PC-3 (cell line): ENCODE results near the gene ANKRD35. TPM values are rescaled to one million over a fixed set of nuclear protein-coding genes. Genes with fewer than 3 reads are reported as not detected.

Experiments
- ATAC-seq: fragments of 200-7000 bp; cut with Tn5 transposase; 2 replicates; pipeline ENCODE4 v1.9.1; 2020; ENCODE audit warnings: mild to moderate bottlenecking, moderate library complexity
- BruUV-seq: library from RNA; stranded (reverse); fragments of 400-500 nt; replicated peaks from 2 replicates; lab custom pipeline; 2021; lab: Mats Ljungman, UMichigan
- CTCF ChIA-PET: fragments of 300-600 bp; sonication (Branson Sonifier 250); formaldehyde crosslinking; loops from one replicate; lab custom pipeline; 2022; ENCODE audit warnings: antibody characterized with exemption; lab: Charles Lee
- POLR2A ChIA-PET: fragments of 300-600 bp; sonication (Branson Sonifier 250); formaldehyde crosslinking; loops from one replicate; lab custom pipeline; 2022; ENCODE audit warnings: antibody characterized with exemption; ENCODE audit not compliant: unreplicated experiment; lab: Charles Lee
- DNase-seq: peaks from one replicate; pipeline ENCODE4 v3.0.0-alpha.2; 2015
- H2AFZ ChIP-seq: fragments of 300-600 bp; sonication (generic); 2 replicates; pipeline ENCODE4 v1.6.0; 2016; ENCODE audit warnings: antibody characterized with exemption, low read length
- H3F3A ChIP-seq: fragments of 300-600 bp; sonication (generic); one replicate; pipeline ENCODE4 v1.6.0; 2017; ENCODE audit warnings: antibody characterized with exemption, low read length, control low read depth, mild to moderate bottlenecking; ENCODE audit not compliant: unreplicated experiment
- H3K27ac ChIP-seq: fragments of 300-600 bp; sonication (generic); 2 replicates; pipeline ENCODE4 v1.5.1; 2016; ENCODE audit warnings: mild to moderate bottlenecking, low read length
- H3K27me3 ChIP-seq: fragments of 300-600 bp; sonication (generic); 2 replicates; pipeline ENCODE4 v1.6.1; 2016; ENCODE audit warnings: low read length, mixed read lengths
- H3K36me3 ChIP-seq: fragments of 300-600 bp; sonication (generic); 2 replicates; pipeline ENCODE4 v1.6.1; 2016; ENCODE audit warnings: low read depth, mixed run types, low read length, mixed read lengths
- H3K4me1 ChIP-seq: fragments of 300-600 bp; sonication (generic); 2 replicates; pipeline ENCODE4 v1.5.1; 2016; ENCODE audit warnings: low read length; ENCODE audit not compliant: insufficient read depth
- H3K4me2 ChIP-seq: fragments of 300-600 bp; sonication (generic); 2 replicates; pipeline ENCODE4 v1.6.0; 2016; ENCODE audit warnings: low read length
- H3K4me3 ChIP-seq: fragments of 300-600 bp; sonication (generic); 2 replicates; pipeline ENCODE4 v1.5.1; 2016; ENCODE audit warnings: mild to moderate bottlenecking, low read length, mixed read lengths
- H3K79me2 ChIP-seq: fragments of 300-600 bp; sonication (generic); 2 replicates; pipeline ENCODE4 v1.6.1; 2017; ENCODE audit warnings: low read length, mixed read lengths
- H3K9ac ChIP-seq: fragments of 300-600 bp; sonication (generic); 2 replicates; pipeline ENCODE4 v1.6.0; 2016; ENCODE audit warnings: mild to moderate bottlenecking, low read length
- H3K9me2 ChIP-seq: fragments of 300-600 bp; sonication (generic); replicated peaks from 2 replicates; pipeline ENCODE4 v1.6.1; 2016; ENCODE audit warnings: mixed run types, low read length, mixed read lengths
- H3K9me3 ChIP-seq: fragments of 300-600 bp; sonication (generic); 2 replicates; pipeline ENCODE4 v1.6.1; 2016; ENCODE audit warnings: low read length, mixed read lengths
- H4K20me1 ChIP-seq: fragments of 300-600 bp; sonication (generic); 2 replicates; pipeline ENCODE4 v1.6.1; 2016; ENCODE audit warnings: low read length, mixed read lengths
- EZH2 ChIP-seq: fragments of 300-600 bp; sonication (generic); IDR thresholded peaks from one replicate; pipeline ENCODE4 v1.6.1; 2017; ENCODE audit warnings: antibody characterized with exemption, mild to moderate bottlenecking, low read length; ENCODE audit not compliant: unreplicated experiment
- EZH2phosphoT487 ChIP-seq: fragments of 300-600 bp; sonication (generic); IDR thresholded peaks from 2 replicates; pipeline ENCODE4 v1.6.1; 2018; ENCODE audit warnings: mild to moderate bottlenecking, antibody characterized with exemption, low read length, borderline replicate concordance
- intact Hi-C: fragments of 100-400 bp; cut with micrococcal nuclease; formaldehyde crosslinking; loops from 2 replicates; pipeline ENCODE4 v1.9.0; 2023
- total RNA-seq: library from RNA; depleted of rRNA; stranded (reverse); fragments of >200 nt; gene quantifications from 2 replicates; pipeline ENCODE4 v1.2.3, GENCODE V29; 2014
- TF ChIP-seq, protein P1 (sequence below): fragments of 300-600 bp; sonication (generic); conservative IDR thresholded peaks from 2 replicates; pipeline ENCODE4 v1.5.1; 2017; ENCODE audit warnings: antibody characterized with exemption, low read depth, mild to moderate bottlenecking, low read length

The ANKRD35 gene
- total RNA-seq, 1 experiment from 2014 or later, result 0.07 TPM

DNA sequence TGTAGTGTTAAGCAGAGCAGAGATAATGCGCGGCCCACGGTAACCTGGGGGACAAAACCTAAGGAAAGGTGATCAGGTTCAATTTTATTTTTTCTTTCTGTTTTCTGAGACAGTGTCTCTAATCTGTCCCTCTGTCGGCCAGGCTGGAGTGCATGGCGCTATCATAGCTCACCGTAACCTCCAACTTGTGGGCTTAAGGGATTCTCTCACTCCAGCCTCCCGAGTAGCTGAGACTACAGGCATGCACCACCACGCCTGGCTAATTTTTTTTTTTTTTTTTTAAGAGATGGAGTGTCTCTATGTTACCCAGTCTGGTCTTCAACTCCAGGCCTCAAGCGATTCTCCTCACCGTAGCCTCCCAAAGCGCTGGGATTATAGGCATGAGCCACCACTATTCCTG, 724 bp upstream of the ANKRD35 start:
- no peaks in the 10 kb centered on the region for H3K9me3 ChIP-seq
- H3K36me3 ChIP-seq, result no peaks in the 10 kb centered on the region
- no TSS peak for BruUV-seq
- POLR2A ChIA-PET, result no interaction called here
- H3K79me2 ChIP-seq, result no peaks in the 10 kb centered on the region
- intact Hi-C loops, result no loop called here
- H3K9ac ChIP-seq, result no peak overlapping the region
- H4K20me1 ChIP-seq, result no peaks in the 10 kb centered on the region
- peak overlapping the region; percentile 96 for H3K4me2 ChIP-seq
- H3K4me3 ChIP-seq, result peak overlapping the region; percentile 75
- no peak overlapping the region for H3K27ac ChIP-seq
- H3K27me3 ChIP-seq, result no peaks in the 10 kb centered on the region
- H3K4me1 ChIP-seq, result peaks cover 37% of the 10 kb centered on the region
- H3F3A ChIP-seq, result peaks cover 7% of the 10 kb centered on the region
- DNase-seq, result no peak
- H2AFZ ChIP-seq, result peak overlapping the region; percentile 90
- TF ChIP-seq, protein P1, sequence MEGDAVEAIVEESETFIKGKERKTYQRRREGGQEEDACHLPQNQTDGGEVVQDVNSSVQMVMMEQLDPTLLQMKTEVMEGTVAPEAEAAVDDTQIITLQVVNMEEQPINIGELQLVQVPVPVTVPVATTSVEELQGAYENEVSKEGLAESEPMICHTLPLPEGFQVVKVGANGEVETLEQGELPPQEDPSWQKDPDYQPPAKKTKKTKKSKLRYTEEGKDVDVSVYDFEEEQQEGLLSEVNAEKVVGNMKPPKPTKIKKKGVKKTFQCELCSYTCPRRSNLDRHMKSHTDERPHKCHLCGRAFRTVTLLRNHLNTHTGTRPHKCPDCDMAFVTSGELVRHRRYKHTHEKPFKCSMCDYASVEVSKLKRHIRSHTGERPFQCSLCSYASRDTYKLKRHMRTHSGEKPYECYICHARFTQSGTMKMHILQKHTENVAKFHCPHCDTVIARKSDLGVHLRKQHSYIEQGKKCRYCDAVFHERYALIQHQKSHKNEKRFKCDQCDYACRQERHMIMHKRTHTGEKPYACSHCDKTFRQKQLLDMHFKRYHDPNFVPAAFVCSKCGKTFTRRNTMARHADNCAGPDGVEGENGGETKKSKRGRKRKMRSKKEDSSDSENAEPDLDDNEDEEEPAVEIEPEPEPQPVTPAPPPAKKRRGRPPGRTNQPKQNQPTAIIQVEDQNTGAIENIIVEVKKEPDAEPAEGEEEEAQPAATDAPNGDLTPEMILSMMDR, result no peak
- TF ChIP-seq EZH2phosphoT487, result no peak
- no peak for TF ChIP-seq EZH2
- CTCF ChIA-PET, result no interaction called here
- ATAC-seq, result no peak; the same call in 1 of the 2 replicates
- H3K9me2 ChIP-seq, result no peaks in the 10 kb centered on the region

DNA sequence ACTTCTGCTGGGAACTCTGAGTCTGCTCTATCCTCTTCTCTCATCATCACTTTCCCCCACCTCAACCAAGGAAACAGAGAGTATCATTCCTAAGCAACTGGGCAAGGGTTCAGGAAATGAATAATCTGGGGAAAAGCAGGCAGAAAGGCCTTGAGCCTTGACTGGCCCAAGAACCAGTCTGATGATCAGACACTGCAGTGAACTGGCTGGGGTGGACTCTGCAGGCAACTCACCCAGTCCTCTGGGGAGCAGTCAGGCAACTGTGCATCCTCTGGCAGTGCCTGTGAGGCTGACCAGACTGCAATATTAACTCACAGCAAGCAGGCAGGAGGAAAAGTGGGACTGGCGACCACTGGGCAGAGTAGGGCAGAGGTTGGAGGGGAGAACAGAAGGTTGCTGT, 991 bp downstream of the ANKRD35 start:
- POLR2A ChIA-PET, result no interaction called here
- H2AFZ ChIP-seq, result no peak overlapping the region
- H3K9me2 ChIP-seq, result no peaks in the 10 kb centered on the region
- no peak overlapping the region for H3K9ac ChIP-seq
- H3F3A ChIP-seq, result no peaks in the 10 kb centered on the region
- CTCF ChIA-PET, result no interaction called here
- DNase-seq, result no peak
- TF ChIP-seq, protein P1, result no peak
- TF ChIP-seq EZH2phosphoT487 (no peak), EZH2 (no peak)
- H3K4me2 ChIP-seq, result no peak overlapping the region
- no peak overlapping the region for H3K27ac ChIP-seq
- H3K4me1 ChIP-seq, result peaks cover 20% of the 10 kb centered on the region
- H3K4me3 ChIP-seq, result no peak overlapping the region
- no peaks in the 10 kb centered on the region for H3K27me3 ChIP-seq
- H4K20me1 ChIP-seq, result no peaks in the 10 kb centered on the region
- no peaks in the 10 kb centered on the region for H3K9me3 ChIP-seq
- intact Hi-C loops, result no loop called here
- no peaks in the 10 kb centered on the region for H3K36me3 ChIP-seq
- no peak for ATAC-seq
- no peaks in the 10 kb centered on the region for H3K79me2 ChIP-seq
- BruUV-seq, result no TSS peak

DNA sequence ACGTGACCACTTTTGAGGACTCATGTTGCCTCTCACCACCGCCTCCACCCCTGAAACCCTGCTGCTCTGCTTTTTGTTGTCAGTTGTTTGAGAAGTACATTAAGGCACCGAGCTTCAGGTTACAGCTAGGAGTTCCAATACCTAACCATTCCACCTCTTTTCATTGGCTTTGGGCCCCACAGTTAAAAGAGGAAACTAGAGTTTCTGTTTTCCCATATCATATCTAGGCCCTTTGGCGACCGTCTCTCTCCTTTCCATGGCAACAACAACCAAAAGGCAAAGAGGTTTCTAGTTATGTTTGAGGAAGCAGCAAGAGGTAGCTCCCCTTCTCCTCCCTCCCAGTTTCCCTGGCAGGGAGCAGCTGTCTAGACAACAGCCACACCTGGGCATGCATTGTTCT, 5.9 kb downstream of the ANKRD35 start:
- H3K4me2 ChIP-seq, result no peak overlapping the region
- H3K9me3 ChIP-seq, result no peaks in the 10 kb centered on the region
- H4K20me1 ChIP-seq, result no peaks in the 10 kb centered on the region
- TF ChIP-seq EZH2phosphoT487 (no peak), EZH2 (no peak)
- TF ChIP-seq, protein P1, result no peak
- no peak overlapping the region for H3K4me3 ChIP-seq
- no peaks in the 10 kb centered on the region for H3K79me2 ChIP-seq
- CTCF ChIA-PET, result interaction anchor here (0.5 kb wide), 2 partner anchors 11 to 83 kb away, joined by 4 to 5 read pairs; no protein-coding TSS in a partner anchor
- POLR2A ChIA-PET, result no interaction called here
- H3K36me3 ChIP-seq, result no peaks in the 10 kb centered on the region
- ATAC-seq (no peak; the same call in 1 of the 2 replicates), DNase-seq (no peak)
- no TSS peak for BruUV-seq
- H3F3A ChIP-seq, result no peaks in the 10 kb centered on the region
- intact Hi-C loops, result no loop called here
- H3K9ac ChIP-seq, result no peak overlapping the region
- no peaks in the 10 kb centered on the region for H3K27me3 ChIP-seq
- no peak overlapping the region for H3K27ac ChIP-seq
- no peak overlapping the region for H2AFZ ChIP-seq
- H3K4me1 ChIP-seq, result peaks cover 11% of the 10 kb centered on the region; the same call in 1 of the 2 replicates
- H3K9me2 ChIP-seq, result no peaks in the 10 kb centered on the region
